ENCODE data around the gene LRRC4C. TPM values are rescaled to one million over a fixed set of nuclear protein-coding genes. Genes with fewer than 3 reads are reported as not detected.

The LRRC4C gene
- total RNA-seq, 1 donor from 2014 or later: 5.5 TPM

DNA sequence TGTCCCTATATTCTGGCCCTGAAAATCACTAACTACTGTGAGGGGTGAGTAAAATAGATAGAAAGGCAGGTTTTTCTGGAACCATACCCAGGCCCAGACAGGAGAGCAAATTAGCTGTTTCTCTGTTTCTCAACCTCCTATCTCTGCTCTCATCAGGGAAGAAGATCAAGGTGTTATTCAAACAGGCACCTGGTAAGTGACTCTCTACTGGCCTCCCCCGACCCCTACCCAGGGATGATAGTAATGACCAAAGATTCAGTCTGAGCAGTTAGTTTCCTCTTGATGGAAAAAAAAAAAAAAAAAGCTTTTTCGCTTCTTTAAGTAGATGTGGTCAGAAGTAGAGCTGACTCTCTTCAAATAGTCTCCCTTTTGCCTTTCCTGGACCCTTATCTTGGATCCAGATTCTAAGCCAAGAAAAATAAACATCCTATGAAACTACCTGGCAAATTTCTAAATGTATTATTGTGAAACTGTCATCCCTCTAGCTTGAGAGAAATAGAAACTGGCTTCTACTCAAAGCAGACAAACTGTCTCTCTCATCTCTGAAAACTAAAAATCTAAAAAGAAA, 9.9 kb downstream of the LRRC4C start:
- DNase-seq (ENCODE audit: low read depth, low spot score): no peak
- TF ChIP-seq, protein P1, sequence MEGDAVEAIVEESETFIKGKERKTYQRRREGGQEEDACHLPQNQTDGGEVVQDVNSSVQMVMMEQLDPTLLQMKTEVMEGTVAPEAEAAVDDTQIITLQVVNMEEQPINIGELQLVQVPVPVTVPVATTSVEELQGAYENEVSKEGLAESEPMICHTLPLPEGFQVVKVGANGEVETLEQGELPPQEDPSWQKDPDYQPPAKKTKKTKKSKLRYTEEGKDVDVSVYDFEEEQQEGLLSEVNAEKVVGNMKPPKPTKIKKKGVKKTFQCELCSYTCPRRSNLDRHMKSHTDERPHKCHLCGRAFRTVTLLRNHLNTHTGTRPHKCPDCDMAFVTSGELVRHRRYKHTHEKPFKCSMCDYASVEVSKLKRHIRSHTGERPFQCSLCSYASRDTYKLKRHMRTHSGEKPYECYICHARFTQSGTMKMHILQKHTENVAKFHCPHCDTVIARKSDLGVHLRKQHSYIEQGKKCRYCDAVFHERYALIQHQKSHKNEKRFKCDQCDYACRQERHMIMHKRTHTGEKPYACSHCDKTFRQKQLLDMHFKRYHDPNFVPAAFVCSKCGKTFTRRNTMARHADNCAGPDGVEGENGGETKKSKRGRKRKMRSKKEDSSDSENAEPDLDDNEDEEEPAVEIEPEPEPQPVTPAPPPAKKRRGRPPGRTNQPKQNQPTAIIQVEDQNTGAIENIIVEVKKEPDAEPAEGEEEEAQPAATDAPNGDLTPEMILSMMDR (conservative IDR thresholded peaks at IDR 0.05): no peak
- Mint-ChIP-seq H3K9me3 (no peaks in the 10 kb centered on the region), H3K27me3 (ENCODE audit: low read depth) (no peaks in the 10 kb centered on the region), H3K4me1 (peaks cover 4% of the 10 kb centered on the region), H3K36me3 (ENCODE audit: low read depth) (no peaks in the 10 kb centered on the region), H3K27ac (ENCODE audit: unreplicated experiment) (no peak overlapping the region), H3K4me3 (no peak overlapping the region)

DNA sequence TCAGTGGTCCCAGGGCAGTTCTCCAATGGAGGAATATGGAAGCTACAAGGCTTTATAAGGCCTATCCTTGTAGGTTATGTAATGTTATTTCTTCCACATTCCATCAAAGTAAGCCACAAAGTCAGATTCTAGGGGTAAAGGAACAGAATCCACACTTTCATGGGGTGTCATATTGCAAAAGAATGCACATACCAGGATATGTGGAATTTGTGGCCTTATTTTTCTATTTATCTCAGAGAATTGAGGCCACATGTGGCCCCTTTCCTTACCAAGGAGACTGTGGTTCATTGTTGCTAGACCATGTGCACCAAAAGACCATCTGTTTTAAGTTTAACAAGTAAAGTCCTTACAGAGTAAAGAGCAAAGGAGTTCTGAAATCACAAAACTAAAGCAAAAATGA, 12.9 kb downstream of the LRRC4C start:
- TF ChIP-seq, protein P1 (conservative IDR thresholded peaks at IDR 0.05): no peak
- no peaks in the 10 kb centered on the region for H3K36me3 Mint-ChIP-seq (ENCODE audit: low read depth)
- no peaks in the 10 kb centered on the region for H3K27me3 Mint-ChIP-seq (ENCODE audit: low read depth)
- H3K4me1 Mint-ChIP-seq: peaks cover 4% of the 10 kb centered on the region
- H3K4me3 Mint-ChIP-seq: no peak overlapping the region
- DNase-seq (ENCODE audit: low read depth, low spot score): no peak
- no peaks in the 10 kb centered on the region for H3K9me3 Mint-ChIP-seq
- no peak overlapping the region for H3K27ac Mint-ChIP-seq (ENCODE audit: unreplicated experiment)

DNA sequence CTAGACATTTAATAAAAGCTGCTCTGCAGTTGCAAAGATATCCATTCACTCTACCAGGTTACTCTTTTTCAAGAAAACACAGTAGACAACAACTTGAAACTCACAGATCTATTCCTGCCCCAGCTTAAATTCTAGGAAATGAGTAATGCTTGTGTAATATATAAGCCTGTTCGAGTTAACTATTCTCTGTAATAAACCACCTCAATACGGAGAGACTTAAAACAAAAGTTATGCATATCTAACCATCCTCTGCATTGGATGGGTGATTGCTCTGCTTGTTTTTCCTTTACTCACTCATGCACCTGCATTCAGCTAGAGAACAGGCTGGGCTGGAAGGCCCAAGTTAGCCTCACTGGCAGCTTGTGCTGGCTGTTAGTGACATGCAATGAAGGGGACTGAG, 13.3 kb downstream of the LRRC4C start:
- no peak for DNase-seq (ENCODE audit: low read depth, low spot score)
- TF ChIP-seq, protein P1 (conservative IDR thresholded peaks at IDR 0.05): no peak
- no peaks in the 10 kb centered on the region for H3K36me3 Mint-ChIP-seq (ENCODE audit: low read depth)
- no peak overlapping the region for H3K27ac Mint-ChIP-seq (ENCODE audit: unreplicated experiment)
- H3K9me3 Mint-ChIP-seq: no peaks in the 10 kb centered on the region
- H3K4me3 Mint-ChIP-seq: no peak overlapping the region
- H3K4me1 Mint-ChIP-seq: no peaks in the 10 kb centered on the region
- no peaks in the 10 kb centered on the region for H3K27me3 Mint-ChIP-seq (ENCODE audit: low read depth)

DNA sequence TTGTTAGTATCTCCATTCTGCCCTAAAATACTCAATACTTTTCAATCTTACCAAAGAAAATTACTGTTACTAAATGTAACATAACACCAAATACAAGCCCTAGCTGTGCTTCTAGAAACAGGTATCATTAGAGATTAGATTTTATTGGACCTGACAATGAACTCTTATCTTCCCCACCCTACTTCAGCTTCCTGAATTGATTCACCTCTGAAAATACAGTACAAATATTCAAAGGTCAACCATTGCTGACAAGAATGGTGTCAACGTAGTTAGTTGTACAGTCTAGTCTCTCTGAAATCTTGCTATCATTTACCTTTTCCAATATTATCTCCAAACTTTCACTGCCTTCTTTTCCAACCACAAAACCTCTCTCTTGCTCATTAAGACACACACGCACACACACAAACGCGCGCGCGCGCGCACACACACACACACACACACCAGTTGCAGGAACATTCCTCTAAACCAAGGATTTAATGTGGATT, 22.4 kb downstream of the LRRC4C start:
- Mint-ChIP-seq H3K36me3 (ENCODE audit: low read depth) (no peaks in the 10 kb centered on the region), H3K27me3 (ENCODE audit: low read depth) (no peaks in the 10 kb centered on the region), H3K4me3 (no peak overlapping the region), H3K4me1 (no peaks in the 10 kb centered on the region), H3K9me3 (no peaks in the 10 kb centered on the region), H3K27ac (ENCODE audit: unreplicated experiment) (no peak overlapping the region)
- TF ChIP-seq, protein P1 (conservative IDR thresholded peaks at IDR 0.05): no peak
- no peak for DNase-seq (ENCODE audit: low read depth, low spot score)

DNA sequence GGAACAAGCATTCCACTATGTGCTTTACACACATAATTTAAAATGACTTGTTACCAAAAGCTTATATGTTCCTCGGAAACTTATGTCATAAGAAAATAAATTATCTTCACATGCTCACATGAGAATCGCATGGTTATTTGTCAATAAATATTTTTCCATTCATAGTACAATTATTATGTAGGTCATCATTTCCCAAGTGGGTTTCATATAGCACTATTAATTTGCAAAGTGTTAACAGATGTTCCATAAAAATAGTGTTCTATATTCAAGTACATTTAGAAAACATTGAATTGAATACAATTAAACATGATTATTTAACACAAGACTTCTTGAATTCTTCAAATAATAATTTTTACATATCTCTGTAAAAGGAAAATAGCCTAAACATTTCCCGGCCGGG, 23.9 kb downstream of the LRRC4C start:
- no peak for DNase-seq (ENCODE audit: low read depth, low spot score)
- H3K27ac Mint-ChIP-seq (ENCODE audit: unreplicated experiment): no peak overlapping the region
- H3K4me1 Mint-ChIP-seq: peaks cover 6% of the 10 kb centered on the region
- no peaks in the 10 kb centered on the region for H3K36me3 Mint-ChIP-seq (ENCODE audit: low read depth)
- H3K9me3 Mint-ChIP-seq: no peaks in the 10 kb centered on the region
- TF ChIP-seq, protein P1 (conservative IDR thresholded peaks at IDR 0.05): no peak
- H3K27me3 Mint-ChIP-seq (ENCODE audit: low read depth): no peaks in the 10 kb centered on the region
- no peak overlapping the region for H3K4me3 Mint-ChIP-seq

Measured in neural crest cell (in vitro differentiated cells).